ENCODE measurements around the gene PCDHA6.
"Not testable (repeated sequence)": the region's sequence is repeated elsewhere in the genome, so short reads cannot be mapped to it uniquely, and the experiment has no call there.

Gene PCDHA6, protein sequence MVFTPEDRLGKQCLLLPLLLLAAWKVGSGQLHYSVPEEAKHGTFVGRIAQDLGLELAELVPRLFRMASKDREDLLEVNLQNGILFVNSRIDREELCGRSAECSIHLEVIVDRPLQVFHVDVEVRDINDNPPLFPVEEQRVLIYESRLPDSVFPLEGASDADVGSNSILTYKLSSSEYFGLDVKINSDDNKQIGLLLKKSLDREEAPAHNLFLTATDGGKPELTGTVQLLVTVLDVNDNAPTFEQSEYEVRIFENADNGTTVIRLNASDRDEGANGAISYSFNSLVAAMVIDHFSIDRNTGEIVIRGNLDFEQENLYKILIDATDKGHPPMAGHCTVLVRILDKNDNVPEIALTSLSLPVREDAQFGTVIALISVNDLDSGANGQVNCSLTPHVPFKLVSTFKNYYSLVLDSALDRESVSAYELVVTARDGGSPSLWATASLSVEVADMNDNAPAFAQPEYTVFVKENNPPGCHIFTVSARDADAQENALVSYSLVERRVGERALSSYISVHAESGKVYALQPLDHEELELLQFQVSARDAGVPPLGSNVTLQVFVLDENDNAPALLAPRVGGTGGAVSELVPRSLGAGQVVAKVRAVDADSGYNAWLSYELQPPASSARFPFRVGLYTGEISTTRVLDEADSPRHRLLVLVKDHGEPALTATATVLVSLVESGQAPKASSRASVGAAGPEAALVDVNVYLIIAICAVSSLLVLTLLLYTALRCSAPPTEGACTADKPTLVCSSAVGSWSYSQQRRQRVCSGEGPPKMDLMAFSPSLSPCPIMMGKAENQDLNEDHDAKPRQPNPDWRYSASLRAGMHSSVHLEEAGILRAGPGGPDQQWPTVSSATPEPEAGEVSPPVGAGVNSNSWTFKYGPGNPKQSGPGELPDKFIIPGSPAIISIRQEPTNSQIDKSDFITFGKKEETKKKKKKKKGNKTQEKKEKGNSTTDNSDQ

DNA sequence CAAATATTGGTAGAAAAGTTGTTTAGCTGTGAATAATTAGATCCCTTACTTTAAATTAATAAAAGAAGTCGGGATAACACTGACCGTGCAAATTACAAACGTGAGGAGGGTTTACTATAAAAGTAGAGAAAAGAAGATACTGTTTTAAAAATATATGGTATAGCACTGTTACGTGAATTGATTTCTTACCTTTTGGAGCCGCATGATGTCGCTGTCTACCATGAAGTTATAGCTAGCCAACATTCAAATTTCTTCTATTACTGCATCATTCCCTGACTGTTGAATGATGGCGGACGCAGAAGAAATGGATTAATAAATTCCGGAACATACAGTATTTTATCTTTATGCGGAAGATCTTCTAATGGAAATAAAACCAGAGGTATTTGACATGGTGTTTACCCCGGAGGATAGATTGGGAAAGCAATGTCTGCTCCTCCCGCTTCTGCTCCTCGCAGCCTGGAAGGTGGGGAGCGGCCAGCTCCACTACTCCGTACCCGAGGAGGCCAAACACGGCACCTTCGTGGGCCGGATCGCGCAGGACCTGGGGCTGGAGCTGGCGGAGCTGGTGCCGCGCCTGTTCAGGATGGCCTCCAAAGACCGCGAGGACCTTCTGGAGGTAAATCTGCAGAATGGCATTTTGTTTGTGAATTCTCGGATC is at the start of gene PCDHA6:
TSS of gene PCDHA6 (plus strand) at position 257 of the 658 bp plus-strand sequence. CDS start at position 389, 132 bp downstream.
- DNase-seq (ENCODE audit: low read depth, low spot score): no peak

DNA sequence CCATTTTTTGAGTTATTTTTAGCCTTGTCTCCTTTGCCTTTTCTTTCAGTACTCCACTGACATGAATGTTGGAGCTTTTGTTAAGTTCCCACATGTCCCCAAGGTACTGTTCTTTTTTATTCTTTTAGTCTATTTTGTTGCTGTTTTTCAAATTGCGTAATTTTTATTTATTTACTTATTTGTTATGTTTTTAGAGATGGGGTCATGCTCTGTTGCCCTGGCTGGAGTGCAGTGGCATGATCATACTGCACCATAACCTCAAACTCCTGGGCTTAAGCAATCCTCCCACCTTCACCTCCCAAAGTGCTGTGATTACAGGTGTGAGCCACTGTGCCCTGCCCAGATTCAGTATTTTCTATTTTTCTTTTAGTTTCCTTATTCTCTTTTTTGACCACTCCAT is 47.2 kb upstream of the PCDHA6 start:
- DNase-seq (ENCODE audit: low read depth, low spot score): no peak

DNA sequence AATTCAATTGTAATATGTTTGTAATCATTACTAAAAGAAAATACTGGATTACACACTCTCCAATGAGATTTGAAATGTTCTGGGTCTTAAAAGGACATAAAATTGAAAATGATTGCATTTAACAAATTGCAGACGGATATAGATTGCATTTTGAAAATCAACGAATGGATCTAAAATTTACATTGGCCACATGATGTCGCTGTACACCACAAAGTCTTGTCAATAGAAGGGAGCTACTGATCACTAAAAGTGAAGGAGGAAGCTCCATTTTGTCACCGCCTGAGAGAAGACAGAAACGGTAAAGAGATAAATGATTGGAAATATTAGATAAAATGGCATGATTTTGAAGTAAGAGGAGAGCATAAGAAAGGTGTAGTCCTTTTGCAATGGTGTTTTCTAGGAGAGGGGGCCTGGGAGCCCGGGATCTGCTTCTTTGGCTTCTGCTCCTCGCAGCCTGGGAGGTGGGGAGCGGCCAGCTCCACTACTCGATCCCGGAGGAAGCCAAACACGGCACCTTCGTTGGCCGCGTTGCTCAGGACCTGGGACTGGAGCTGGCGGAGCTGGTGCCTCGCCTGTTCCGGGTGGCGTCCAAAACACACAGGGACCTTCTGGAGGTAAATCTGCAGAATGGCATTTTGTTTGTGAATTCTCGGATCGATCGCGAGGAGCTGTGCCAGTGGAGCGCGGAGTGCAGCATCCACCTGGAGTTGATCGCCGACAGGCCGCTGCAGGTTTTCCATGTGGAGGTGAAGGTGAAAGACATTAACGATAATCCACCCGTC is 41.7 kb upstream of the PCDHA6 start, which contains the start of gene PCDHA1:
TSS of gene PCDHA1 (plus strand) at position 236 of the 782 bp plus-strand sequence.
- no peak for DNase-seq (ENCODE audit: low read depth, low spot score)

DNA sequence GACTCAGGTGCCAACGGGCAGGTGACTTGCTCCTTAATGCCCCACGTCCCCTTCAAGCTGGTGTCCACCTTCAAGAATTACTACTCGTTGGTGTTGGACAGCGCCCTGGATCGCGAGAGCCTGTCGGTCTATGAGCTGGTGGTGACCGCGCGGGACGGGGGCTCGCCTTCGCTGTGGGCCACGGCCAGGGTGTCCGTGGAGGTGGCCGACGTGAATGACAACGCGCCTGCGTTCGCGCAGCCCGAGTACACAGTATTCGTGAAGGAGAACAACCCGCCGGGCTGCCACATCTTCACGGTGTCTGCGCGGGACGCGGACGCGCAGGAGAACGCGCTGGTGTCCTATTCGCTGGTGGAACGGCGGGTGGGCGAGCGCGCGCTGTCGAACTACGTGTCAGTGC is 40.3 kb upstream of the PCDHA6 start:
- DNase-seq (ENCODE audit: low read depth, low spot score): not testable (repeated sequence)

DNA sequence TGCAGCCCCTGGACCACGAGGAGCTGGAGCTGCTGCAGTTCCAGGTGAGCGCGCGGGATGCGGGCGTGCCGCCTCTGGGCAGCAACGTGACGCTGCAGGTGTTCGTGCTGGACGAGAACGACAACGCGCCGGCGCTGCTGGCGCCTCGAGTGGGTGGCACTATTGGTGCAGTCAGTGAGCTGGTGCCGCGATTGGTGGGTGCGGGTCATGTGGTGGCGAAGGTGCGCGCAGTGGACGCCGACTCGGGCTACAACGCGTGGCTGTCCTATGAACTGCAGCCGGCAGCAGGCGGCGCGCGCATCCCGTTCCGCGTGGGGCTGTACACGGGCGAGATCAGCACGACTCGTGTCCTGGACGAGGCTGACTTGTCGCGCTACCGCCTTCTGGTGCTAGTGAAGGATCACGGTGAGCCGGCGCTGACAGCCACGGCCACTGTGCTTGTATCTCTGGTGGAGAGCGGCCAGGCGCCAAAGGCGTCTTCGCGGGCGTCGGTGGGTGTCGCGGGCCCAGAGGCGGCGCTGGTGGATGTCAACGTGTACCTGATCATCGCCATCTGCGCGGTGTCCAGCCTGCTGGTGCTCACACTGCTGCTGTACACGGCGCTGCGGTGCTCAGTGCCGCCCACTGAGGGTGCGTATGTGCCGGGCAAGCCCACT is 39.8 kb upstream of the PCDHA6 start:
- DNase-seq (ENCODE audit: low read depth, low spot score): not testable (repeated sequence)

DNA sequence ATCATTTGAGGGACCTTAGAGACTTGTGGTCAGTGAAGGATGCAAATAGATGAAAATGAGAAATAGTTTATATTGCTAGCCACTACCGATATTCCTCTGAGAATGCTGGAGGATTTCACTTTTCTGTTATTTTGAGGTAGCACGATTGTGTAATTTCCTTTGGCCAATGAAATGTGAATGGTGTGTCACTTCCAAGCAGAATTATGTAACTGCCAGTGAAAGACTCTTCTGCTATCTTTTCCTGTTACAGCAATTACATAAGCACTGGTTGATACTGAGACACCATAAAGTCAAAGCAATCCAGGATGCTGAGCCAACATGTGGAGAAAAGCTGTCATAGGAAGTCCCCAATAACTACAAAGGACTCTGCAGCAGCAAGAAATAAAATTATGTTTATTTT is 36.7 kb upstream of the PCDHA6 start:
- no peak for DNase-seq (ENCODE audit: low read depth, low spot score)

DNA sequence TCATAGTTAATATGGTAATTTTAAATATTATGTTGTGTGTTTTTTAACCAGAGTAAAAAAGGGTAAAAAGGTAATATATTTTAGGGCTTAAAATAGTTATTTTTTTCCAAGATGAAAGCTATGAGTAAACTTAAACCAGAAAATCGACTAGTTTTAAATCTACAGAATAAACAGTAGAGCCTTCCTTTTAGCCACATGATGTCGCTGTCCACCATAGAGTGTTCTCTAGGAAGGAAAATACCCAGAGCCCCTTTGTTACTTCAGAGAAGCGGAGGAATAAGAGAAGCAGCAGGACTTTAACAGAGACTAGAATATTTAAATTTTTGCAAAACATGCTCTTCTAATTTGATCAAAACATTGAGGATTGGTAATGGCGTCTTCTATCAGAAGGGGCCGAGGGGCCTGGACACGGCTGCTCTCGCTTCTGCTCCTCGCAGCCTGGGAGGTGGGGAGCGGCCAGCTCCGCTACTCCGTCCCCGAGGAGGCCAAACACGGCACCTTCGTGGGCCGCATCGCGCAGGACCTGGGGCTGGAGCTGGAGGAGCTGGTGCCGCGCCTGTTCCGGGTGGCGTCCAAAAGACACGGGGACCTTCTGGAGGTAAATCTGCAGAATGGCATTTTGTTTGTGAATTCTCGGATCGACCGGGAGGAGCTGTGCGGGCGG is 33.0 kb upstream of the PCDHA6 start, which contains the start of gene PCDHA2:
TSS of gene PCDHA2 (plus strand) at position 258 of the 664 bp plus-strand sequence.
- no peak for DNase-seq (ENCODE audit: low read depth, low spot score)

DNA sequence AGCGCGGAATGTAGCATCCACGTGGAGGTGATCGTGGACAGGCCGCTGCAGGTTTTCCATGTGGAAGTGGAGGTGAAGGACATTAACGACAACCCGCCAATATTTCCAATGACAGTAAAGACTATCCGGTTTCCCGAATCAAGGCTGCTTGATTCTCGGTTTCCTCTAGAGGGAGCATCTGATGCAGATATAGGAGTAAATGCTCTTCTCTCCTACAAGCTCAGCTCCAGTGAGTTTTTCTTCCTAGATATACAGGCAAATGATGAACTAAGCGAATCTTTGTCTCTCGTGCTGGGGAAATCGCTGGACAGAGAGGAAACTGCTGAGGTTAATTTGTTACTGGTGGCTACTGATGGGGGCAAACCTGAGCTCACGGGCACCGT is 32.5 kb upstream of the PCDHA6 start:
- no peak for DNase-seq (ENCODE audit: low read depth, low spot score)

DNA sequence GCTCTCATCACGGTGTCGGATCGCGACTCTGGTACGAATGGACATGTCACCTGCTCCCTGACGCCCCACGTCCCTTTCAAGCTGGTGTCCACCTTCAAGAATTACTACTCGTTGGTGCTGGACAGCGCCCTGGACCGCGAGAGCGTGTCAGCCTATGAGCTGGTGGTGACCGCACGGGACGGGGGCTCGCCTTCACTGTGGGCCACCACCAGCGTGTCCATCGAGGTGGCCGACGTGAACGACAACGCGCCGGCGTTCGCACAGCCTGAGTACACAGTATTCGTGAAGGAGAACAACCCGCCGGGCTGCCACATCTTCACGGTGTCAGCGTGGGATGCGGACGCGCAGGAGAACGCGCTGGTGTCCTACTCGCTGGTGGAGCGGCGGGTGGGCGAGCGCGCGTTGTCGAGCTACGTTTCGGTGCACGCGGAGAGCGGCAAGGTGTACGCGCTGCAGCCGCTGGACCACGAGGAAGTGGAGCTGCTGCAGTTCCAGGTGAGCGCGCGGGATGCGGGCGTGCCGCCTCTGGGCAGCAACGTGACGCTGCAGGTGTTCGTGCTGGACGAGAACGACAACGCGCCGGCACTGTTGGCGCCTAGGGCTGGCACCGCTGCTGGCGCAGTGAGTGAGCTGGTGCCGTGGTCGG is 31.6 kb upstream of the PCDHA6 start:
- not testable (repeated sequence) for DNase-seq (ENCODE audit: low read depth, low spot score)

DNA sequence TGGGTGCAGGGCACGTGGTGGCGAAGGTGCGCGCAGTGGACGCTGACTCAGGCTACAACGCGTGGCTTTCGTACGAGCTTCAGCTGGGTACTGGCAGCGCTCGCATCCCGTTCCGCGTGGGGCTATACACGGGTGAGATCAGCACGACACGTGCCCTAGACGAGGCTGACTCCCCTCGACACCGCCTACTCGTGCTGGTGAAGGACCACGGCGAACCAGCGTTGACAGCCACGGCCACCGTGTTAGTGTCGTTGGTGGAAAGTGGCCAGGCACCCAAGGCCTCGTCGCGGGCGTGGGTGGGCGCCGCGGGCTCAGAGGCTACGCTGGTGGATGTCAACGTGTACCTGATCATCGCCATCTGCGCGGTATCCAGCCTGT is 31.1 kb upstream of the PCDHA6 start:
- DNase-seq (ENCODE audit: low read depth, low spot score): no peak

DNA sequence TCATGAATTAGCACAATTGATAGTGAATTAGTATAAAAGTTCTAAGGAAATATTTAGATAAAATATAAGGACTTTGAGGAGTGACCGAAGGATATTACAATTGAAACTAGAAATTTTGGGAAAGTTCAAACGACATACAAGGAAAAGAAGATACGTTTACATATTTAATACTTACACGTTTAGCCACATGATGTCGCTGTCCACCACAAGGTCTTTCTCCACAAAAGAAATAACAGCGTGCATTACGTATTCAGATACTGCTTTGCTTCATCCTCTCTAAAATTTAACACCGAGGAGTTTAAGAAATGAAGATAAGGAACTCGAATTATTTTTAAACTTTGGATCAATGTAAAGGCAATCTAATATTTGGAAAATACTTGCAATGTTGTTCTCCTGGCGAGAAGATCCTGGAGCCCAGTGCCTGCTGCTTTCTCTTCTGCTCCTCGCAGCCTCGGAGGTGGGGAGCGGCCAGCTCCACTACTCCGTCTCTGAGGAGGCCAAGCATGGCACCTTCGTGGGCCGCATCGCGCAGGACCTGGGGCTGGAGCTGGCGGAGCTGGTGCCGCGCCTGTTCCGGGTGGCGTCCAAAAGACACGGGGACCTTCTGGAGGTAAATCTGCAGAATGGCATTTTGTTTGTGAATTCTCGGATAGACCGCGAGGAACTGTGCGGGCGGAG is 26.8 kb upstream of the PCDHA6 start, which contains the start of gene PCDHA3:
TSS of gene PCDHA3 (plus strand) at position 242 of the 678 bp plus-strand sequence.
- DNase-seq (ENCODE audit: low read depth, low spot score): peak; percentile 5

DNA sequence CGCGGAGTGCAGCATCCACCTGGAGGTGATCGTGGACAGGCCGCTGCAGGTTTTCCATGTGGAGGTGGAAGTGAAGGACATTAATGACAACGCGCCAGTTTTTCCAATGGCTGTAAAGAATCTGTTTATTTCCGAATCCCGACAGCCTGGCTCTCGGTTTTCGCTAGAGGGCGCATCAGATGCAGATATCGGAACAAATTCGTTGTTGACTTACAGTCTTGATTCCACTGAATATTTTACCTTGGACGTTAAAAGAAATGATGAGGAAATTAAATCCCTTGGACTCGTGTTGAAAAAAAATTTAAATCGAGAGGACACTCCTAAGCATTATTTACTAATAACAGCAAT is 26.3 kb upstream of the PCDHA6 start:
- DNase-seq (ENCODE audit: low read depth, low spot score): no peak

DNA sequence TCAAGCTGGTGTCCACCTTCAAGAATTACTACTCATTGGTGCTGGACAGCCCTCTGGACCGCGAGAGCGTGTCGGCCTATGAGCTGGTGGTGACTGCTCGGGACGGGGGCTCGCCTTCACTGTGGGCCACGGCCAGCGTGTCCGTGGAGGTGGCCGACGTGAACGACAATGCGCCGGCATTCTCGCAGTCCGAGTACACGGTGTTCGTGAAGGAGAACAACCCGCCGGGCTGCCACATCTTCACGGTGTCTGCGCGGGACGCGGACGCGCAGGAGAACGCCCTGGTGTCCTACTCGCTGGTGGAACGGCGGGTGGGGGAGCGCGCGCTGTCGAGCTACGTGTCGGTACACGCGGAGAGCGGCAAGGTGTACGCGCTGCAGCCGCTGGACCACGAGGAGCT is 25.4 kb upstream of the PCDHA6 start:
- DNase-seq (ENCODE audit: low read depth, low spot score): not testable (repeated sequence)

DNA sequence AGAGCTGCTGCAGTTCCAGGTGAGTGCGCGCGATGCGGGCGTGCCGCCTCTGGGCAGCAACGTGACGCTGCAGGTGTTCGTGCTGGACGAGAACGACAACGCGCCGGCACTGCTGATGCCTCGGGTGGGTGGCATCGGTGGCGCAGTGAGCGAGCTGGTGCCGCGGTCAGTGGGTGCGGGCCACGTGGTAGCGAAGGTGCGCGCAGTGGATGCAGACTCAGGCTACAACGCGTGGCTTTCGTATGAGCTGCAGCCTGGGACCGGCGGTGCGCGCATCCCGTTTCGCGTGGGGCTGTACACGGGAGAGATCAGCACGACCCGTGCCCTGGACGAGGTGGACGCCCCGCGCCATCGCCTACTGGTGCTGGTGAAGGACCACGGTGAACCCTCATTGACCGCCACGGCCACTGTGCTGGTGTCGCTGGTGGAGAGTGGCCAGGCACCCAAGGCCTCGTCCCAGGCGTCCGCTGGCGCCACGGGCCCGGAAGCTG is 24.9 kb upstream of the PCDHA6 start:
- no peak for DNase-seq (ENCODE audit: low read depth, low spot score)

DNA sequence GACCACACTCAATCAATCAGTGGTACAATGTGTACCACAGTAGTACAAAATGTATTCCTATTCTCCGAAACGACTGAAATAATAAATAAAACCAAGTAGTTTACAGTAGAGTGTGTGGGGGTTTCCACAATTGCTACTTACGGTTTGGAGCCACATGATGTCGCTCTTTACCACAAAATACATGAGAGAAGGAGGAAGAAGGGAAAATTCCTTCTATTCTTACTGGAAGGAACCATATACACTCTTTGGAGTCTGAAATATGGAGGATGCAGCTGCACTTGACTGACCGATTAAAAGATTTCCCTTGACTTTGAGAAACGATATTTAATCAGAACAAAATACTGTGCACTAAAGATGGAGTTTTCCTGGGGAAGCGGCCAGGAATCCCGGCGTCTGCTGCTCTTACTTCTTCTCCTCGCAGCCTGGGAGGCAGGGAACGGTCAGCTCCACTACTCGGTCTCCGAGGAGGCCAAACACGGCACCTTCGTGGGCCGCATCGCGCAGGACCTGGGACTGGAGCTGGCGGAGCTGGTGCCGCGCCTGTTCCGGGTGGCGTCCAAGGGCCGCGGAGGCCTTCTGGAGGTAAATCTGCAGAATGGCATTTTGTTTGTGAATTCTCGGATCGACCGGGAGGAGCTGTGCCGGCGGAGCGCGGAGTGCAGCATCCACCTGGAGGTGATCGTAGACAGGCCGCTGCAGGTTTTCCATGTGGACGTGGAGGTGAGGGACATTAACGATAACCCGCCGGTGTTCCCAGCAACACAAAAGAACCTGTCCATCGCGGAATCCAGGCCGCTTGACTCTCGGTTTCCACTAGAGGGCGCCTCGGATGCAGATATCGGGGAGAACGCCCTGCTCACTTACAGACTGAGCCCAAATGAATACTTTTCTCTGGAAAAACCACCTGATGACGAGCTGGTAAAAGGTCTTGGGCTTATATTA is 20.7 kb upstream of the PCDHA6 start, which contains the start of gene PCDHA4:
TSS of gene PCDHA4 (plus strand) at position 235 of the 942 bp plus-strand sequence.
- DNase-seq (ENCODE audit: low read depth, low spot score): peak; percentile 14

DNA sequence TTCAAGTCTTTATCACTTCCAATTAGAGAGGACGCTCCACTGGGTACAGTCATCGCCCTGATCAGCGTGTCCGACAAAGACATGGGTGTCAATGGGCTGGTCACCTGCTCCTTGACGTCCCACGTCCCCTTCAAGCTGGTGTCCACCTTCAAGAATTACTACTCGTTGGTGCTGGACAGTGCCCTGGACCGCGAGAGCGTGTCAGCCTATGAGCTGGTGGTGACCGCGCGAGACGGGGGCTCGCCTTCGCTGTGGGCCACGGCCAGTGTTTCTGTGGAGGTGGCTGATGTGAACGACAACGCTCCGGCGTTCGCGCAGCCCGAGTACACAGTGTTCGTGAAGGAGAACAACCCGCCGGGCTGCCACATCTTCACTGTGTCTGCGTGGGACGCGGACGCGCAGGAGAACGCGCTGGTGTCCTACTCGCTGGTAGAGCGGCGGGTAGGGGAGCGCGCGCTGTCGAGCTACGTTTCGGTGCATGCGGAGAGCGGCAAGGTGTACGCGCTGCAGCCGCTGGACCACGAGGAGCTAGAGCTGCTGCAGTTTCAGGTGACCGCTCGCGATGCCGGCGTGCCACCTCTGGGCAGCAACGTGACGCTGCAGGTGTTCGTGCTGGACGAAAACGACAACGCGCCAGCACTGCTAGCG is 19.4 kb upstream of the PCDHA6 start:
- DNase-seq (ENCODE audit: low read depth, low spot score): not testable (repeated sequence)

DNA sequence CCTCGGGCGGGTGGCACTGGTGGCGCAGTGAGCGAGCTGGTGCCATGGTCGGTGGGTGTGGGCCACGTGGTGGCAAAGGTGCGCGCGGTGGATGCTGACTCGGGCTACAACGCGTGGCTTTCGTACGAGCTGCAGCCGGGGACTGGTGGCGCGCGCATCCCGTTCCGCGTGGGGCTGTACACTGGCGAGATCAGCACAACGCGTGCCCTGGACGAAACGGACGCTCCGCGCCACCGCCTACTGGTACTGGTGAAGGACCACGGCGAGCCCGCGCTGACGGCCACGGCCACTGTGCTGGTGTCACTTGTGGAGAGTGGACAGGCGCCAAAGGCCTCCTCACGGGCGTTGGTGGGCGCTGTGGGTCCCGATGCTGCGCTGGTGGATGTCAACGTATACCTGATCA is 18.9 kb upstream of the PCDHA6 start:
- no peak for DNase-seq (ENCODE audit: low read depth, low spot score)
